H9 (cell line): Measurements from ENCODE around the gene GABBR2. TPM values are rescaled to one million over a fixed set of nuclear protein-coding genes. Genes with fewer than 3 reads are reported as not detected.

Source experiments
- DNase-seq: peaks from one replicate; pipeline ENCODE4 v3.0.0-alpha.2; 2017
- H2AFZ ChIP-seq: one replicate; pipeline ENCODE4 v1.6.1; 2013; ENCODE audit warnings: mild to moderate bottlenecking, low read length, control low read depth, moderate library complexity
- H2AK5ac ChIP-seq: 2 replicates; pipeline ENCODE4 v1.6.1; 2013; ENCODE audit warnings: low read length, control low read depth, mixed read lengths; ENCODE audit not compliant: insufficient read length
- H2BK120ac ChIP-seq: one replicate; pipeline ENCODE4 v1.6.1; 2013; ENCODE audit warnings: low read depth, mild to moderate bottlenecking, low read length, control low read depth, inconsistent platforms; ENCODE audit not compliant: poor library complexity, severe bottlenecking
- H2BK12ac ChIP-seq: 2 replicates; pipeline ENCODE4 v1.6.1; 2013; ENCODE audit warnings: low read length, control low read depth, mixed read lengths, low read depth; ENCODE audit not compliant: insufficient read length
- H2BK15ac ChIP-seq: 2 replicates; pipeline ENCODE4 v1.6.1; 2013; ENCODE audit warnings: low read depth, low read length, control low read depth
- H2BK20ac ChIP-seq: one replicate; pipeline ENCODE4 v1.6.1; 2013; ENCODE audit warnings: low read depth, mild to moderate bottlenecking, low read length, control low read depth, inconsistent platforms; ENCODE audit not compliant: poor library complexity, severe bottlenecking
- H2BK5ac ChIP-seq: 2 replicates; pipeline ENCODE4 v1.6.1; 2013; ENCODE audit warnings: low read length, control low read depth, mixed read lengths; ENCODE audit not compliant: insufficient read length
- H3K14ac ChIP-seq: 2 replicates; pipeline ENCODE4 v1.6.1; 2013; ENCODE audit warnings: low read length, control low read depth; ENCODE audit not compliant: insufficient read depth
- H3K18ac ChIP-seq: 2 replicates; pipeline ENCODE4 v1.6.1; 2013; ENCODE audit warnings: low read depth, mild to moderate bottlenecking, mixed read lengths, low read length, control low read depth; ENCODE audit not compliant: insufficient read length
- H3K23ac ChIP-seq: 2 replicates; pipeline ENCODE4 v1.6.1; 2013; ENCODE audit warnings: low read length, control low read depth, mixed read lengths, low read depth; ENCODE audit not compliant: insufficient read length
- H3K23me2 ChIP-seq: 2 replicates; pipeline ENCODE4 v1.6.1; 2013; ENCODE audit warnings: low read depth, mild to moderate bottlenecking, mixed read lengths, low read length, control low read depth; ENCODE audit not compliant: insufficient read length, poor library complexity, severe bottlenecking
- H3K27ac ChIP-seq: 2 replicates; pipeline ENCODE4 v1.5.1; 2013; ENCODE audit warnings: low read length, control low read depth, mixed read lengths, low read depth; ENCODE audit not compliant: insufficient read length
- H3K27me3 ChIP-seq: 2 replicates; pipeline ENCODE4 v1.6.1; 2013; ENCODE audit warnings: low read length, control low read depth, inconsistent platforms; ENCODE audit not compliant: insufficient read depth
- H3K4ac ChIP-seq: 2 replicates; pipeline ENCODE4 v1.6.1; 2013; ENCODE audit warnings: low read depth, mild to moderate bottlenecking, control low read depth, inconsistent platforms, low read length, moderate library complexity
- H3K4me1 ChIP-seq: 2 replicates; pipeline ENCODE4 v1.6.1; 2013; ENCODE audit warnings: low read length, control low read depth, inconsistent platforms; ENCODE audit not compliant: insufficient read depth
- H3K4me2 ChIP-seq: 2 replicates; pipeline ENCODE4 v1.6.1; 2013; ENCODE audit warnings: low read length, control low read depth, mixed read lengths; ENCODE audit not compliant: insufficient read length, insufficient read depth
- H3K56ac ChIP-seq: 2 replicates; pipeline ENCODE4 v1.6.1; 2013; ENCODE audit warnings: low read depth, mild to moderate bottlenecking, mixed read lengths, low read length, control low read depth; ENCODE audit not compliant: insufficient read length
- H3K79me1 ChIP-seq: 2 replicates; pipeline ENCODE4 v1.6.1; 2013; ENCODE audit warnings: low read depth, mild to moderate bottlenecking, moderate library complexity, low read length, control low read depth, inconsistent platforms; ENCODE audit not compliant: insufficient read depth, poor library complexity, severe bottlenecking
- H3K79me2 ChIP-seq: 2 replicates; pipeline ENCODE4 v1.6.1; 2013; ENCODE audit warnings: low read length, control low read depth, inconsistent platforms; ENCODE audit not compliant: insufficient read depth
- H3K9ac ChIP-seq: 2 replicates; pipeline ENCODE4 v1.6.1; 2013; ENCODE audit warnings: low read length, control low read depth, mixed read lengths; ENCODE audit not compliant: insufficient read length; ENCODE audit errors: extremely low read depth
- H3K9me3 ChIP-seq: one replicate; pipeline ENCODE4 v1.6.1; 2013; ENCODE audit warnings: low read depth, low read length, inconsistent platforms; ENCODE audit not compliant: control insufficient read depth
- H3T11ph ChIP-seq: one replicate; pipeline ENCODE4 v1.6.1; 2013; ENCODE audit warnings: mild to moderate bottlenecking, low read length, control low read depth, inconsistent platforms
- H4K20me1 ChIP-seq: one replicate; pipeline ENCODE4 v1.6.1; 2013; ENCODE audit not compliant: control insufficient read depth, insufficient read length, insufficient read depth
- H4K5ac ChIP-seq: 2 replicates; pipeline ENCODE4 v1.6.1; 2013; ENCODE audit warnings: low read depth, mild to moderate bottlenecking, mixed read lengths, low read length, control low read depth; ENCODE audit not compliant: insufficient read length
- H4K8ac ChIP-seq: replicated peaks from 2 replicates; pipeline ENCODE4 v1.6.1; 2013; ENCODE audit warnings: low read length, control low read depth, mixed read lengths, low read depth; ENCODE audit not compliant: insufficient read length
- H4K91ac ChIP-seq: 2 replicates; pipeline ENCODE4 v1.6.1; 2013; ENCODE audit warnings: low read depth, mild to moderate bottlenecking, moderate library complexity, mixed read lengths, low read length, control low read depth; ENCODE audit not compliant: insufficient read length
- H3K27ac Mint-ChIP-seq, 3 experiments: 2 replicates in 2 of 3; 3 replicates in 1 of 3; pipeline ENCODE4 v1.8.0; 2020 to 2021; ENCODE audit warnings: mixed read lengths in 3 of 3, mild to moderate bottlenecking in 1 of 3, moderate library complexity in 1 of 3
- H3K27me3 Mint-ChIP-seq: 2 replicates; pipeline ENCODE4 v1.8.0; 2021; ENCODE audit warnings: low read depth, mild to moderate bottlenecking, moderate library complexity, mixed read lengths
- H3K36me3 Mint-ChIP-seq, 3 experiments: 2 replicates in 2 of 3; 3 replicates in 1 of 3; pipeline ENCODE4 v1.8.0; 2020 to 2021; ENCODE audit warnings: low read depth in 3 of 3, mixed read lengths in 3 of 3; ENCODE audit not compliant: insufficient read depth in 1 of 3
- H3K4me1 Mint-ChIP-seq, 2 experiments: 2 replicates each; pipeline ENCODE4 v1.8.0; 2020; ENCODE audit warnings: mixed read lengths in 2 of 2
- H3K4me3 Mint-ChIP-seq, 2 experiments: 2 replicates in 1 of 2; 3 replicates in 1 of 2; pipeline ENCODE4 v1.8.0; 2020 to 2021; ENCODE audit warnings: mild to moderate bottlenecking in 2 of 2, mixed read lengths in 2 of 2, moderate library complexity in 1 of 2
- H3K9me3 Mint-ChIP-seq, 2 experiments: 2 replicates in 1 of 2; 3 replicates in 1 of 2; pipeline ENCODE4 v1.8.0; 2020; ENCODE audit warnings: mild to moderate bottlenecking in 2 of 2, mixed read lengths in 2 of 2, moderate library complexity in 1 of 2
- WGBS: extraction: QIAGEN DNeasy Blood & Tissue Kit; methylation state at CpG from one replicate; pipeline ENCODE4 v1.1.7; 2013; ENCODE audit warnings: missing lambda C conversion rate, low lambda C conversion rate, mixed read lengths; ENCODE audit not compliant: insufficient read length; ENCODE audit errors: extremely low coverage; 5-methylcytosine and 5-hydroxymethylcytosine counted together
- total RNA-seq: library from RNA; stranded (reverse); gene quantifications from 2 replicates; pipeline ENCODE4 v1.2.1, GENCODE V29; 2021
- TF ChIP-seq, protein P1 (sequence below): fragments of 200-600 bp; sonication (generic); conservative IDR thresholded peaks from 3 replicates; pipeline ENCODE4 v1.8.0; 2021; ENCODE audit warnings: antibody characterized with exemption, mild to moderate bottlenecking

GABBR2 gene
- total RNA-seq, 1 experiment from 2014 or later, result 0.66 TPM

DNA sequence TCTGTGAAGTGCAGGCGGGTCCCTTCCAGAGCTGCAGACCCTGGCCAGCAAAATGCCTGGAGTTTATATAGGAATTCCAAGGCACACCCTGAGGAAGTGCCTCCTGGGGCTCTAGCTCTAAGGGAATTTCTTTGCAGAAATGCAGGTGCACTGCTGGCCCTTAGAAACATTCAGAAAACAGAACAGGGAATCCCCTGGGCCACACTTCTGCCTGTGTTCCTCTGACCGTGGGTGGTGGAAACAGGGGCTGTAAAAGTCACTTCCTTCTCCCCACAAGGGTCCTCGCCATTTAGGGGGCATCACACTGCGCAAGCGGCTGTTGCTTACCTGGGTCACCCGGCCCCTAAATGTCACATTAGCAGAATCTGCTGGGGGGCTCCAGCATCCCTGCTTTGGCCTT is 312.5 kb downstream of the GABBR2 start:
- H3K4me3 Mint-ChIP-seq, result no peak overlapping the region
- Histone ChIP-seq H3K9me3 (no peaks in the 10 kb centered on the region), H4K8ac (no peak overlapping the region), H4K91ac (no peak overlapping the region), H3K4me2 (no peak overlapping the region), H3K23me2 (no peaks in the 10 kb centered on the region), H2BK12ac (no peak overlapping the region), H3T11ph (no peak overlapping the region), H2BK5ac (no peak overlapping the region), H2BK15ac (no peak overlapping the region), H2AFZ (no peak overlapping the region), H3K27ac (no peak overlapping the region), H3K79me2 (no peaks in the 10 kb centered on the region), H3K27me3 (no peaks in the 10 kb centered on the region), H3K23ac (no peak overlapping the region), H2BK20ac (no peak overlapping the region), H3K14ac (no peak overlapping the region; the same call in 1 of the 2 replicates), H3K9ac (no peak overlapping the region), H4K5ac (no peak overlapping the region), H4K20me1 (no peaks in the 10 kb centered on the region), H3K56ac (no peak overlapping the region), H2AK5ac (no peak overlapping the region), H2BK120ac (no peak overlapping the region), H3K79me1 (no peaks in the 10 kb centered on the region), H3K4ac (no peak overlapping the region), H3K18ac (no peak overlapping the region), H3K4me1 (no peaks in the 10 kb centered on the region)
- no peak overlapping the region for H3K27ac Mint-ChIP-seq
- no peaks in the 10 kb centered on the region for H3K36me3 Mint-ChIP-seq
- WGBS, result no CpG with 5 or more reads among the region's 6 CpGs
- H3K4me1 Mint-ChIP-seq, result peaks cover 6 to 14% of the 10 kb centered on the region in 2 experiments; a peak in 2 of 4 replicates
- no peaks in the 10 kb centered on the region; a peak in 1 of 5 replicates for H3K9me3 Mint-ChIP-seq
- peaks cover 7% of the 10 kb centered on the region for H3K27me3 Mint-ChIP-seq
- no peak for DNase-seq
- TF ChIP-seq, protein P1, sequence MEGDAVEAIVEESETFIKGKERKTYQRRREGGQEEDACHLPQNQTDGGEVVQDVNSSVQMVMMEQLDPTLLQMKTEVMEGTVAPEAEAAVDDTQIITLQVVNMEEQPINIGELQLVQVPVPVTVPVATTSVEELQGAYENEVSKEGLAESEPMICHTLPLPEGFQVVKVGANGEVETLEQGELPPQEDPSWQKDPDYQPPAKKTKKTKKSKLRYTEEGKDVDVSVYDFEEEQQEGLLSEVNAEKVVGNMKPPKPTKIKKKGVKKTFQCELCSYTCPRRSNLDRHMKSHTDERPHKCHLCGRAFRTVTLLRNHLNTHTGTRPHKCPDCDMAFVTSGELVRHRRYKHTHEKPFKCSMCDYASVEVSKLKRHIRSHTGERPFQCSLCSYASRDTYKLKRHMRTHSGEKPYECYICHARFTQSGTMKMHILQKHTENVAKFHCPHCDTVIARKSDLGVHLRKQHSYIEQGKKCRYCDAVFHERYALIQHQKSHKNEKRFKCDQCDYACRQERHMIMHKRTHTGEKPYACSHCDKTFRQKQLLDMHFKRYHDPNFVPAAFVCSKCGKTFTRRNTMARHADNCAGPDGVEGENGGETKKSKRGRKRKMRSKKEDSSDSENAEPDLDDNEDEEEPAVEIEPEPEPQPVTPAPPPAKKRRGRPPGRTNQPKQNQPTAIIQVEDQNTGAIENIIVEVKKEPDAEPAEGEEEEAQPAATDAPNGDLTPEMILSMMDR, result no peak
